ENCODE measurements around the gene MRPS26.
"Not testable (repeated sequence)": the region's sequence is repeated elsewhere in the genome, so short reads cannot be mapped to it uniquely, and the experiment has no call there.

MRPS26 gene

GRCh38 chr20:3072530-3073250 is 26.8 kb downstream of the MRPS26 start:
- ATAC-seq = no peak
- TF ChIP-seq ISL1 (CRISPR knock-in tag; IDR thresholded peaks at IDR 0.05) (no peak), BACH2 (CRISPR knock-in tag; IDR thresholded peaks at IDR 0.05; ENCODE audit: borderline replicate concordance) (no peak), ZNF565 (CRISPR knock-in tag; conservative IDR thresholded peaks at IDR 0.05; ENCODE audit: low read depth) (no peak), SNAI2 (CRISPR knock-in tag; IDR thresholded peaks at IDR 0.05) (no peak), PPARA (CRISPR knock-in tag; IDR thresholded peaks at IDR 0.05; ENCODE audit: borderline replicate concordance) (no peak), ZFP3 (CRISPR knock-in tag; IDR thresholded peaks at IDR 0.05) (no peak), ZNF70 (CRISPR knock-in tag; IDR thresholded peaks at IDR 0.05) (no peak), ZC3H10 (CRISPR knock-in tag; IDR thresholded peaks at IDR 0.05) (no peak), GLIS3 (CRISPR knock-in tag; IDR thresholded peaks at IDR 0.05) (no peak), ARNTL (CRISPR knock-in tag; IDR thresholded peaks at IDR 0.05; ENCODE audit: borderline replicate concordance, low read depth) (no peak), CREB5 (CRISPR knock-in tag; IDR thresholded peaks at IDR 0.05; ENCODE audit: low read depth) (no peak), POU6F1 (CRISPR knock-in tag; IDR thresholded peaks at IDR 0.05; ENCODE audit: borderline replicate concordance, low read depth) (no peak), PATZ1 (CRISPR knock-in tag; IDR thresholded peaks at IDR 0.05; ENCODE audit: borderline replicate concordance) (no peak), CSDC2 (CRISPR knock-in tag; IDR thresholded peaks at IDR 0.05) (no peak), TSHZ2 (CRISPR knock-in tag; IDR thresholded peaks at IDR 0.05) (no peak), CSRNP3 (CRISPR knock-in tag; IDR thresholded peaks at IDR 0.05) (no peak), ESRRG (CRISPR knock-in tag; IDR thresholded peaks at IDR 0.05) (no peak), ZFP30 (CRISPR knock-in tag; IDR thresholded peaks at IDR 0.05) (no peak), RARB (CRISPR knock-in tag; IDR thresholded peaks at IDR 0.05) (no peak), OSR1 (CRISPR knock-in tag; IDR thresholded peaks at IDR 0.05) (no peak)

GRCh38 chr20:3073251-3073643 is 27.4 kb downstream of the MRPS26 start:
- not testable (repeated sequence) for ATAC-seq

- TF ChIP-seq BACH2 (CRISPR knock-in tag; IDR thresholded peaks at IDR 0.05; ENCODE audit: borderline replicate concordance) = no peak
- no peak for TF ChIP-seq OSR1 (CRISPR knock-in tag; IDR thresholded peaks at IDR 0.05)
- TF ChIP-seq ZNF8 (CRISPR knock-in tag; IDR thresholded peaks at IDR 0.05) = no peak
- TF ChIP-seq ZC3H10 (CRISPR knock-in tag; IDR thresholded peaks at IDR 0.05) = no peak
- no peak for TF ChIP-seq ZNF70 (CRISPR knock-in tag; IDR thresholded peaks at IDR 0.05)
- no peak for ATAC-seq
Observed at GRCh38 chr20:3074812-3075211, 29.0 kb downstream of the MRPS26 start.

- ATAC-seq = not testable (repeated sequence)
Observed at GRCh38 chr20:3075315-3075714, 29.5 kb downstream of the MRPS26 start.
